H1 (cell line): Measurements from ENCODE around the gene RFXANK.

Experiments
- CHD2 ChIP-seq: IDR thresholded peaks from 2 replicates; pipeline ENCODE4 v1.6.1; 2012; ENCODE audit warnings: low read length, improper control_type of control experiment
- CTCF ChIP-seq, 3 experiments: IDR thresholded peaks; 1 replicate in 2 of 3; 2 replicates in 1 of 3; pipeline versions ENCODE4 v1.5.1 to v1.6.1; 2011; ENCODE audit warnings: low read length in 3 of 3, mild to moderate bottlenecking in 3 of 3, inconsistent platforms in 2 of 3, low read depth in 1 of 3, moderate library complexity in 1 of 3; ENCODE audit not compliant: insufficient read depth in 1 of 3; ENCODE audit errors: control extremely low read depth in 1 of 3
- E2F6 ChIP-seq: IDR thresholded peaks from 2 replicates; pipeline ENCODE4 v1.6.1; 2012; ENCODE audit warnings: inconsistent platforms
- EP300 ChIP-seq, 2 experiments: IDR thresholded peaks; 1 replicate in 1 of 2; 2 replicates in 1 of 2; pipeline ENCODE4 v1.6.1; 2011 to 2012; ENCODE audit warnings: low read depth in 2 of 2, low read length in 2 of 2, mild to moderate bottlenecking in 2 of 2, borderline replicate concordance in 1 of 2, inconsistent platforms in 1 of 2, moderate library complexity in 1 of 2
- KDM1A ChIP-seq: fragments of 200-600, 300-600 bp; sonication (generic); IDR thresholded peaks from 2 replicates; pipeline ENCODE4 v1.7.1; 2016; ENCODE audit warnings: mild to moderate bottlenecking, low read length, borderline replicate concordance
- NANOG ChIP-seq: IDR thresholded peaks from 2 replicates; pipeline ENCODE4 v1.6.1; 2011; ENCODE audit warnings: low read length, low read depth, mild to moderate bottlenecking, inconsistent platforms; ENCODE audit not compliant: insufficient read depth, poor library complexity, severe bottlenecking
- PHF8 ChIP-seq: fragments of 200-600 bp; sonication (generic); conservative IDR thresholded peaks from 2 replicates; pipeline ENCODE4 v1.7.1; 2012; ENCODE audit warnings: low read depth, mild to moderate bottlenecking, inconsistent platforms, low read length, moderate library complexity
- POLR2A ChIP-seq, 2 experiments: IDR thresholded peaks; 1 replicate in 1 of 2; 2 replicates in 1 of 2; pipeline ENCODE4 v1.6.1; 2011; ENCODE audit warnings: low read depth in 2 of 2, low read length in 2 of 2, mild to moderate bottlenecking in 2 of 2; ENCODE audit errors: control extremely low read depth in 1 of 2
- RAD21 ChIP-seq, 2 experiments: IDR thresholded peaks in 1 of 2; conservative IDR thresholded peaks in 1 of 2; 2 replicates each; pipeline ENCODE4 v1.6.1; 2011; ENCODE audit warnings: low read depth in 2 of 2, low read length in 2 of 2, improper control_type of control experiment in 1 of 2, inconsistent platforms in 1 of 2, mild to moderate bottlenecking in 1 of 2, moderate library complexity in 1 of 2
- TCF12 ChIP-seq: IDR thresholded peaks from 2 replicates; pipeline ENCODE4 v1.6.1; 2011; ENCODE audit warnings: low read depth, mild to moderate bottlenecking, low read length
- TEAD4 ChIP-seq: IDR thresholded peaks from 2 replicates; pipeline ENCODE4 v1.6.1; 2012; ENCODE audit warnings: low read depth, low read length, inconsistent platforms, mixed read lengths
- USF2 ChIP-seq: IDR thresholded peaks from 2 replicates; pipeline ENCODE4 v1.6.1; 2011; ENCODE audit warnings: low read length, improper control_type of control experiment

GRCh38 chr19:19151418-19151817 lies 40.6 kb upstream of the RFXANK start:
- TF ChIP-seq TCF12 (no peak), POLR2A (IDR thresholded peaks at IDR 0.05; ENCODE audit: control extremely low read depth in 1 of 2, low read depth in 2 of 2, low read length in 2 of 2) (no peak), RAD21 (IDR thresholded peaks at IDR 0.05 in 1 of 2, conservative IDR thresholded peaks at IDR 0.05 in 1 of 2; ENCODE audit: low read depth in 2 of 2, low read length in 2 of 2) (no peak), CTCF (IDR thresholded peaks at IDR 0.05; ENCODE audit: control extremely low read depth in 1 of 3, insufficient read depth in 1 of 3, low read depth in 1 of 3, low read length in 3 of 3) (no peak), E2F6 (no peak), CHD2 (no peak), USF2 (no peak), KDM1A (no peak), TEAD4 (no peak), NANOG (no peak), PHF8 (no peak), EP300 (IDR thresholded peaks at IDR 0.05; ENCODE audit: borderline replicate concordance in 1 of 2, low read depth in 2 of 2, low read length in 2 of 2) (no peak)
